SK-N-SH (cell line): ENCODE data around the gene TMEM97. TPM values are rescaled to one million over a fixed set of nuclear protein-coding genes. Genes with fewer than 3 reads are reported as not detected.

Experiments used
- CTCF ChIA-PET: fragments of 300-600, 350-600 bp; formaldehyde crosslinking; extraction: SDS; loops from one replicate; lab custom pipeline; 2021; lab: Yijun Ruan, JAX
- POLR2A ChIA-PET: fragments of 350-600 bp; sonication (Branson Sonifier 250); formaldehyde crosslinking; extraction: SDS; loops from one replicate; lab custom pipeline; 2020; ENCODE audit warnings: antibody characterized with exemption, inconsistent platforms; lab: Yijun Ruan, JAX
- DNase-seq: peaks from one replicate; pipeline ENCODE4 v3.0.0; 2012
- H2AFZ ChIP-seq: fragments of 200-600 bp; sonication (generic); 2 replicates; pipeline ENCODE4 v1.8.1; 2016; ENCODE audit warnings: antibody characterized with exemption, mild to moderate bottlenecking, low read depth
- H3F3A ChIP-seq: fragments of 200-600 bp; sonication (generic); replicated peaks from 2 replicates; pipeline ENCODE3; 2016; ENCODE audit warnings: antibody characterized with exemption, mild to moderate bottlenecking; ENCODE audit not compliant: insufficient read depth
- H3K27ac ChIP-seq, 2 experiments: fragments of 200-500 bp in 1 of 2; fragments of 200-600 bp in 1 of 2; sonication (Bioruptor generic) in 1 of 2; sonication (generic), shearing (Covaris generic) in 1 of 2; 2 replicates each; pipeline versions ENCODE4 v1.5.1 to v1.6.1; 2014 to 2016; ENCODE audit warnings: low read depth in 2 of 2, inconsistent platforms in 1 of 2, low read length in 1 of 2, mild to moderate bottlenecking in 1 of 2, mixed read lengths in 1 of 2
- H3K27me3 ChIP-seq: fragments of 200-600 bp; sonication (generic), shearing (Covaris generic); 2 replicates; pipeline ENCODE4 v1.6.1; 2016; ENCODE audit warnings: mixed run types; ENCODE audit not compliant: insufficient read depth
- H3K36me3 ChIP-seq, 2 experiments: fragments of 200-500 bp in 1 of 2; fragments of 200-600 bp in 1 of 2; sonication (Bioruptor generic) in 1 of 2; sonication (generic) in 1 of 2; replicated peaks in 1 of 2; 2 replicates each; pipeline versions ENCODE3 to v1.5.1; 2014 to 2016; ENCODE audit warnings: low read length in 1 of 2, mild to moderate bottlenecking in 1 of 2; ENCODE audit not compliant: insufficient read depth in 2 of 2, control insufficient read depth in 1 of 2
- H3K4me1 ChIP-seq, 2 experiments: fragments of 200-500 bp in 1 of 2; fragments of 200-600 bp in 1 of 2; sonication (Bioruptor generic) in 1 of 2; sonication (generic), shearing (Covaris generic) in 1 of 2; 2 replicates each; pipeline versions ENCODE4 v1.5.1 to v1.6.1; 2014 to 2016; ENCODE audit warnings: low read depth in 1 of 2, low read length in 1 of 2, mixed run types in 1 of 2; ENCODE audit not compliant: insufficient read depth in 2 of 2, control insufficient read depth in 1 of 2
- H3K4me2 ChIP-seq: fragments of 200-600 bp; sonication (generic), shearing (Covaris generic); 2 replicates; pipeline ENCODE4 v1.6.1; 2017; ENCODE audit warnings: mixed run types
- H3K4me3 ChIP-seq, 2 experiments: fragments of 200-500 bp in 1 of 2; fragments of 200-600 bp in 1 of 2; sonication (Bioruptor generic) in 1 of 2; sonication (generic), shearing (Covaris generic) in 1 of 2; 2 replicates each; pipeline versions ENCODE4 v1.5.1 to v1.8.1; 2014 to 2016; ENCODE audit warnings: low read depth in 2 of 2, inconsistent platforms in 1 of 2, low read length in 1 of 2, mild to moderate bottlenecking in 1 of 2, mixed read lengths in 1 of 2, moderate library complexity in 1 of 2
- H3K79me2 ChIP-seq: fragments of 200-600 bp; sonication (generic); 2 replicates; pipeline ENCODE4 v1.8.1; 2017; ENCODE audit warnings: mild to moderate bottlenecking; ENCODE audit not compliant: insufficient read depth
- H3K9ac ChIP-seq: fragments of 200-600 bp; sonication (generic); 2 replicates; pipeline ENCODE4 v1.6.1; 2017; ENCODE audit warnings: mixed run types
- H3K9me2 ChIP-seq: fragments of 200-600 bp; sonication (generic); 2 replicates; pipeline ENCODE4 v1.6.1; 2017; ENCODE audit warnings: mixed run types
- H3K9me3 ChIP-seq: fragments of 200-600 bp; sonication (generic); 2 replicates; pipeline ENCODE4 v1.6.1; 2017; ENCODE audit warnings: mixed run types, mild to moderate bottlenecking, moderate library complexity
- H4K20me1 ChIP-seq: fragments of 200-600 bp; sonication (generic); 2 replicates; pipeline ENCODE4 v1.6.1; 2017; ENCODE audit warnings: mild to moderate bottlenecking, mixed run types; ENCODE audit not compliant: insufficient read depth
- ELF1 ChIP-seq: IDR thresholded peaks from 2 replicates; pipeline ENCODE4 v1.4.0; 2012
- EP300 ChIP-seq, 2 experiments: IDR thresholded peaks; 2 replicates each; pipeline versions ENCODE4 v1.4.0 to v1.6.1; 2012; ENCODE audit warnings: borderline replicate concordance in 1 of 2, low read depth in 1 of 2, low read length in 1 of 2
- EZH2phosphoT487 ChIP-seq: fragments of 200-600 bp; sonication (generic); IDR thresholded peaks from 2 replicates; pipeline ENCODE4 v1.6.1; 2017; ENCODE audit warnings: low read depth, mixed run types, mild to moderate bottlenecking, antibody characterized with exemption, moderate library complexity, borderline replicate concordance
- GABPA ChIP-seq: IDR thresholded peaks from 2 replicates; pipeline ENCODE4 v1.4.0; 2012; ENCODE audit warnings: low read depth, mild to moderate bottlenecking
- MEF2A ChIP-seq: IDR thresholded peaks from 2 replicates; pipeline ENCODE4 v1.4.0; 2012; ENCODE audit warnings: low read depth, borderline replicate concordance
- REST ChIP-seq: IDR thresholded peaks from 2 replicates; pipeline ENCODE4 v1.6.1; 2012; ENCODE audit warnings: mild to moderate bottlenecking, low read depth, low read length, moderate library complexity
- RFX5 ChIP-seq: IDR thresholded peaks from 2 replicates; pipeline ENCODE4 v1.6.1; 2012; ENCODE audit warnings: mild to moderate bottlenecking, improper control_type of control experiment, low read length
- USF1 ChIP-seq: IDR thresholded peaks from 2 replicates; pipeline ENCODE4 v1.4.0; 2012; ENCODE audit warnings: low read depth, borderline replicate concordance
- YY1 ChIP-seq: IDR thresholded peaks from 2 replicates; pipeline ENCODE4 v1.4.0; 2012; ENCODE audit warnings: low read depth, mild to moderate bottlenecking
- WGBS: methylation state at CpG from one replicate; pipeline ENCODE4 v1.1.6; 2017; ENCODE audit warnings: low lambda C conversion rate; 5-methylcytosine and 5-hydroxymethylcytosine counted together
- polyA plus RNA-seq, 3 experiments: library from polyadenylated mRNA; depleted of rRNA; stranded (reverse); fragments of >200 nt; gene quantifications; 2 replicates each; pipeline ENCODE4 v1.2.3, GENCODE V29; 2012
- TF ChIP-seq, protein P1 (sequence below): fragments of 150-350 bp; IDR thresholded peaks from 2 replicates; pipeline ENCODE4 v1.6.1; 2016; ENCODE audit warnings: mild to moderate bottlenecking, low read depth, low read length
- TF ChIP-seq, protein P2 (sequence below): IDR thresholded peaks from 2 replicates; pipeline ENCODE4; 2012
- TF ChIP-seq, protein P3 (sequence below): IDR thresholded peaks from 2 replicates; pipeline ENCODE4 v1.4.0; 2012; ENCODE audit warnings: low read depth

TMEM97 gene
- polyA plus RNA-seq, 1 of the 3 experiments (the other 2 are of a cell fraction): 8.6 TPM

DNA sequence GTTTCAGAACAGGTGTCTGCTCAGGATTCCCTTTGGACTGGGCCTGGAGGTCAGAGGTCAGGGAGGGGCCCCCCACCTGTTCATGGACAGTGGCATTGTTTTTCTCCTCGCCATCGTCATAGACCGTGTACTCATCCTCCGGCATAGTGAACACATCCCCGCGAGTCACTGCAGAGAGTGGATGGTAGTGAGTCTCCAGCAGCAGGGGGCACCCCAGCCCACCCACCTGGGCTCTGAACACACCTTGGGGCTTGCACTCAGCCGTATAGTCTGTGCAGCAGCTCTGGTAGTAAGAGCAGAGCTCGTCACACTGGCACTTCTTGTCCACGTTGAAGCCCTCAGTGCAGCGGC lies 50.7 kb downstream of the TMEM97 start:
- no peak for TF ChIP-seq YY1
- TF ChIP-seq ELF1: no peak
- TF ChIP-seq USF1: no peak
- no peak for TF ChIP-seq EP300 (IDR thresholded peaks at IDR 0.05; ENCODE audit: borderline replicate concordance in 1 of 2, low read depth in 1 of 2, low read length in 1 of 2)
- no peak for TF ChIP-seq REST
- TF ChIP-seq EZH2phosphoT487: no peak
- TF ChIP-seq, protein P1, sequence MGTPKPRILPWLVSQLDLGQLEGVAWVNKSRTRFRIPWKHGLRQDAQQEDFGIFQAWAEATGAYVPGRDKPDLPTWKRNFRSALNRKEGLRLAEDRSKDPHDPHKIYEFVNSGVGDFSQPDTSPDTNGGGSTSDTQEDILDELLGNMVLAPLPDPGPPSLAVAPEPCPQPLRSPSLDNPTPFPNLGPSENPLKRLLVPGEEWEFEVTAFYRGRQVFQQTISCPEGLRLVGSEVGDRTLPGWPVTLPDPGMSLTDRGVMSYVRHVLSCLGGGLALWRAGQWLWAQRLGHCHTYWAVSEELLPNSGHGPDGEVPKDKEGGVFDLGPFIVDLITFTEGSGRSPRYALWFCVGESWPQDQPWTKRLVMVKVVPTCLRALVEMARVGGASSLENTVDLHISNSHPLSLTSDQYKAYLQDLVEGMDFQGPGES: no peak
- TF ChIP-seq, protein P2, sequence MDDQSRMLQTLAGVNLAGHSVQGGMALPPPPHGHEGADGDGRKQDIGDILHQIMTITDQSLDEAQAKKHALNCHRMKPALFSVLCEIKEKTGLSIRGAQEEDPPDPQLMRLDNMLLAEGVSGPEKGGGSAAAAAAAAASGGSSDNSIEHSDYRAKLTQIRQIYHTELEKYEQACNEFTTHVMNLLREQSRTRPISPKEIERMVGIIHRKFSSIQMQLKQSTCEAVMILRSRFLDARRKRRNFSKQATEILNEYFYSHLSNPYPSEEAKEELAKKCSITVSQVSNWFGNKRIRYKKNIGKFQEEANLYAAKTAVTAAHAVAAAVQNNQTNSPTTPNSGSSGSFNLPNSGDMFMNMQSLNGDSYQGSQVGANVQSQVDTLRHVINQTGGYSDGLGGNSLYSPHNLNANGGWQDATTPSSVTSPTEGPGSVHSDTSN: no peak
- TF ChIP-seq RFX5: no peak
- TF ChIP-seq, protein P3, sequence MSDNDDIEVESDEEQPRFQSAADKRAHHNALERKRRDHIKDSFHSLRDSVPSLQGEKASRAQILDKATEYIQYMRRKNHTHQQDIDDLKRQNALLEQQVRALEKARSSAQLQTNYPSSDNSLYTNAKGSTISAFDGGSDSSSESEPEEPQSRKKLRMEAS: no peak
- no peak for TF ChIP-seq GABPA
- TF ChIP-seq MEF2A: no peak
- Histone ChIP-seq H2AFZ (no peak overlapping the region), H3K36me3 (peaks cover 0 to 2% of the 10 kb centered on the region in 2 experiments), H3K9ac (no peak overlapping the region), H4K20me1 (peaks cover 20% of the 10 kb centered on the region), H3K9me3 (no peaks in the 10 kb centered on the region), H3K79me2 (peaks cover 23% of the 10 kb centered on the region), H3K4me1 (peaks cover 15 to 28% of the 10 kb centered on the region in 2 experiments), H3K4me3 (no peak overlapping the region), H3K9me2 (no peaks in the 10 kb centered on the region), H3K27ac (peak overlapping the region in 1 of 2 experiments; percentile 85; a peak in 2 of 4 replicates), H3K4me2 (no peak overlapping the region), H3F3A (peaks cover 18% of the 10 kb centered on the region), H3K27me3 (no peaks in the 10 kb centered on the region)
- DNase-seq: no peak
- CTCF ChIA-PET: interaction anchor here (1.0 to 1.8 kb wide), 6 partner anchors 11 to 564 kb away, joined by 3 to 7 read pairs (median 4); partner anchors contain the start of genes IFT20, POLDIP2 and TNFAIP1
- WGBS: 86% methylated on average over 9 of the region's 10 CpGs
- POLR2A ChIA-PET: interaction anchor here (0.8 to 4.5 kb wide), 3 partner anchors 12 to 36 kb away, joined by 4 to 34 read pairs (median 13); partner anchors contain the start of genes IFT20, POLDIP2 and TNFAIP1
